HepG2 (cell line): Measurements from ENCODE around the gene PLXNC1. TPM values are rescaled to one million over a fixed set of nuclear protein-coding genes. Genes with fewer than 3 reads are reported as not detected.

Experiments
- ETS1 ChIP-seq: sonication (generic); formaldehyde crosslinking; IDR thresholded peaks from 2 replicates; pipeline ENCODE4 v1.4.0; 2020; ENCODE audit warnings: missing genetic modification reagents
- ETV6 ChIP-seq: sonication (generic); formaldehyde crosslinking; conservative IDR thresholded peaks from 2 replicates; pipeline ENCODE4 v1.4.0; 2020; ENCODE audit warnings: missing genetic modification reagents
- FOXP1 ChIP-seq, 2 experiments: fragments of 450-650 bp in 1 of 2; IDR thresholded peaks; 2 replicates each; pipeline ENCODE4 v1.6.1; 2017 to 2018; ENCODE audit warnings: antibody characterized with exemption in 1 of 2
- IKZF4 ChIP-seq: sonication (generic); formaldehyde crosslinking; IDR thresholded peaks from 2 replicates; pipeline ENCODE4 v1.5.1; 2020; ENCODE audit warnings: borderline replicate concordance, mild to moderate bottlenecking, low read depth, missing genetic modification reagents; ENCODE audit errors: not compliant biosample characterization
- JDP2 ChIP-seq: sonication (generic); formaldehyde crosslinking; IDR thresholded peaks from 2 replicates; pipeline ENCODE4 v1.8.1; 2022; ENCODE audit warnings: missing genetic modification reagents, borderline replicate concordance
- KLF12 ChIP-seq: sonication (generic); formaldehyde crosslinking; IDR thresholded peaks from 2 replicates; pipeline ENCODE4 v1.4.0; 2020; ENCODE audit warnings: missing genetic modification reagents, borderline replicate concordance
- KLF9 ChIP-seq: IDR thresholded peaks from 2 replicates; pipeline ENCODE4 v1.6.1; 2016; ENCODE audit warnings: low read depth
- MAF1 ChIP-seq: sonication (generic); formaldehyde crosslinking; IDR thresholded peaks from 2 replicates; pipeline ENCODE4 v1.5.0; 2020; ENCODE audit warnings: missing genetic modification reagents, borderline replicate concordance
- MAFG ChIP-seq: sonication (generic); formaldehyde crosslinking; IDR thresholded peaks from 2 replicates; pipeline ENCODE4 v1.5.1; 2020; ENCODE audit warnings: mild to moderate bottlenecking, missing genetic modification reagents
- NR2F2 ChIP-seq: IDR thresholded peaks from 2 replicates; pipeline ENCODE4 v1.6.1; 2012; ENCODE audit warnings: low read depth, inconsistent platforms, borderline replicate concordance
- PBX2 ChIP-seq: IDR thresholded peaks from 2 replicates; pipeline ENCODE4 v1.6.1; 2016; ENCODE audit warnings: control low read depth
- PHF8 ChIP-seq: sonication (generic); formaldehyde crosslinking; IDR thresholded peaks from 2 replicates; pipeline ENCODE4 v1.5.0; 2020; ENCODE audit warnings: missing genetic modification reagents
- POLR2G ChIP-seq: fragments of 200-400 bp; formaldehyde crosslinking; IDR thresholded peaks from 2 replicates; pipeline ENCODE4 v1.6.1; 2018; ENCODE audit warnings: mild to moderate bottlenecking, low read depth, low read length, moderate library complexity
- RCOR2 ChIP-seq: IDR thresholded peaks from 2 replicates; pipeline ENCODE4 v1.6.1; 2016; ENCODE audit warnings: missing biosample characterization, missing genetic modification reagents
- TAF15 ChIP-seq: fragments of 200-400 bp; formaldehyde crosslinking; IDR thresholded peaks from one replicate; pipeline ENCODE4 v1.6.1; 2018; ENCODE audit warnings: mild to moderate bottlenecking, low read depth, low read length; ENCODE audit not compliant: poor library complexity, severe bottlenecking
- TOPORS ChIP-seq: sonication (generic); formaldehyde crosslinking; IDR thresholded peaks from 2 replicates; pipeline ENCODE4 v1.8.0; 2023; ENCODE audit warnings: mild to moderate bottlenecking, missing genetic modification reagents
- ZBTB20 ChIP-seq: sonication (generic); formaldehyde crosslinking; IDR thresholded peaks from 2 replicates; pipeline ENCODE4 v1.8.1; 2023; ENCODE audit warnings: missing genetic modification reagents, low read depth, mild to moderate bottlenecking, borderline replicate concordance
- ZIK1 ChIP-seq: sonication (generic); formaldehyde crosslinking; IDR thresholded peaks from 2 replicates; pipeline ENCODE4 v1.5.0; 2020; ENCODE audit warnings: mild to moderate bottlenecking, low read depth, missing genetic modification reagents, borderline replicate concordance
- ZKSCAN1 ChIP-seq: fragments of 150-350 bp; IDR thresholded peaks from 2 replicates; pipeline ENCODE4 v1.6.1; 2014; ENCODE audit warnings: low read length
- ZNF20 ChIP-seq: sonication (generic); formaldehyde crosslinking; IDR thresholded peaks from 2 replicates; pipeline ENCODE4 v1.4.0; 2020; ENCODE audit warnings: mild to moderate bottlenecking, moderate library complexity, missing genetic modification reagents
- ZNF607 ChIP-seq: sonication (generic); formaldehyde crosslinking; IDR thresholded peaks from 2 replicates; pipeline ENCODE4 v1.5.1; 2020; ENCODE audit warnings: missing genetic modification reagents, mild to moderate bottlenecking, borderline replicate concordance
- ZNF614 ChIP-seq: IDR thresholded peaks from 2 replicates; pipeline ENCODE4 v1.6.1; 2018; ENCODE audit warnings: missing biosample characterization, missing genetic modification reagents, inconsistent platforms, borderline replicate concordance
- ZNF737 ChIP-seq: sonication (generic); formaldehyde crosslinking; IDR thresholded peaks from 2 replicates; pipeline ENCODE4 v1.5.0; 2020; ENCODE audit warnings: missing genetic modification reagents, mild to moderate bottlenecking, borderline replicate concordance
- ZNF776 ChIP-seq: sonication (generic); formaldehyde crosslinking; IDR thresholded peaks from 2 replicates; pipeline ENCODE4 v1.4.0; 2020; ENCODE audit warnings: mild to moderate bottlenecking, missing genetic modification reagents
- ZSCAN12 ChIP-seq: sonication (generic); formaldehyde crosslinking; IDR thresholded peaks from 2 replicates; pipeline ENCODE4 v1.9.0; 2021; ENCODE audit warnings: mild to moderate bottlenecking, missing genetic modification reagents
- polyA plus RNA-seq, 8 experiments: library from polyadenylated mRNA; depleted of rRNA in 3 of 8; stranded (reverse) in 7 of 8; unstranded in 1 of 8; fragments of >200 nt; fragmentation: Illumina TruSeq in 4 of 8; extraction: Trizol in 4 of 8; gene quantifications; 2 replicates each; pipeline versions ENCODE4 v1.2.1 to v1.2.3, GENCODE V29; 2011 to 2016; ENCODE audit warnings: low read depth in 4 of 8, missing spikeins in 1 of 8, mixed read lengths in 1 of 8; ENCODE audit not compliant: insufficient read depth in 1 of 8
- total RNA-seq, 5 experiments: library from RNA; depleted of rRNA; stranded (reverse); fragments of >200 nt; fragmentation: Illumina TruSeq; extraction: Trizol; gene quantifications; 2 replicates each; pipeline ENCODE4 v1.2.3, GENCODE V29; 2016; ENCODE audit warnings: low read depth in 1 of 5
- TF ChIP-seq, protein P1 (sequence below): IDR thresholded peaks from 2 replicates; pipeline ENCODE4 v1.6.1; 2016; ENCODE audit warnings: low read depth
- TF ChIP-seq, protein P2 (sequence below): sonication (generic); formaldehyde crosslinking; IDR thresholded peaks from 2 replicates; pipeline ENCODE4 v1.9.0; 2022; ENCODE audit warnings: missing genetic modification reagents, mild to moderate bottlenecking, borderline replicate concordance

The PLXNC1 gene
- total and polyA plus RNA-seq, 2 of the 13 experiments (the other 11 are each of a cell fraction or from before 2014, with no cell fraction given), result 6.6 to 11.2 TPM

GRCh38 chr12:94277426-94278000 lies 129.1 kb downstream of the PLXNC1 start (continued):
- TF ChIP-seq ZNF776 (CRISPR knock-in tag), result no peak
- TF ChIP-seq JDP2 (CRISPR knock-in tag), result no peak
- TF ChIP-seq ZKSCAN1, result no peak
- no peak for TF ChIP-seq ZIK1 (CRISPR knock-in tag)
- no peak for TF ChIP-seq KLF12 (CRISPR knock-in tag)
- peak; percentile 74 for TF ChIP-seq NR2F2
- TF ChIP-seq, protein P1, sequence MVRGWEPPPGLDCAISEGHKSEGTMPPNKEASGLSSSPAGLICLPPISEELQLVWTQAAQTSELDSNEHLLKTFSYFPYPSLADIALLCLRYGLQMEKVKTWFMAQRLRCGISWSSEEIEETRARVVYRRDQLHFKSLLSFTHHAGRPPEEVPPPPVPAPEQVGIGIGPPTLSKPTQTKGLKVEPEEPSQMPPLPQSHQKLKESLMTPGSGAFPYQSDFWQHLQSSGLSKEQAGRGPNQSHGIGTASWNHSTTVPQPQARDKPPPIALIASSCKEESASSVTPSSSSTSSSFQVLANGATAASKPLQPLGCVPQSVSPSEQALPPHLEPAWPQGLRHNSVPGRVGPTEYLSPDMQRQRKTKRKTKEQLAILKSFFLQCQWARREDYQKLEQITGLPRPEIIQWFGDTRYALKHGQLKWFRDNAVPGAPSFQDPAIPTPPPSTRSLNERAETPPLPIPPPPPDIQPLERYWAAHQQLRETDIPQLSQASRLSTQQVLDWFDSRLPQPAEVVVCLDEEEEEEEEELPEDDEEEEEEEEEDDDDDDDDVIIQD (CRISPR knock-in tag), result peak; percentile 51; the same call in 1 of the 2 replicates
- TF ChIP-seq ZBTB20, result no peak
- no peak for TF ChIP-seq ETS1
- no peak for TF ChIP-seq ZNF20 (CRISPR knock-in tag)
- TF ChIP-seq ZNF737 (CRISPR knock-in tag), result no peak
- no peak for TF ChIP-seq MAF1 (CRISPR knock-in tag)
- TF ChIP-seq IKZF4 (CRISPR knock-in tag), result no peak
- TF ChIP-seq, protein P2, sequence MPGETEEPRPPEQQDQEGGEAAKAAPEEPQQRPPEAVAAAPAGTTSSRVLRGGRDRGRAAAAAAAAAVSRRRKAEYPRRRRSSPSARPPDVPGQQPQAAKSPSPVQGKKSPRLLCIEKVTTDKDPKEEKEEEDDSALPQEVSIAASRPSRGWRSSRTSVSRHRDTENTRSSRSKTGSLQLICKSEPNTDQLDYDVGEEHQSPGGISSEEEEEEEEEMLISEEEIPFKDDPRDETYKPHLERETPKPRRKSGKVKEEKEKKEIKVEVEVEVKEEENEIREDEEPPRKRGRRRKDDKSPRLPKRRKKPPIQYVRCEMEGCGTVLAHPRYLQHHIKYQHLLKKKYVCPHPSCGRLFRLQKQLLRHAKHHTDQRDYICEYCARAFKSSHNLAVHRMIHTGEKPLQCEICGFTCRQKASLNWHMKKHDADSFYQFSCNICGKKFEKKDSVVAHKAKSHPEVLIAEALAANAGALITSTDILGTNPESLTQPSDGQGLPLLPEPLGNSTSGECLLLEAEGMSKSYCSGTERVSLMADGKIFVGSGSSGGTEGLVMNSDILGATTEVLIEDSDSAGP, result no peak
- no peak for TF ChIP-seq TAF15
- no peak for TF ChIP-seq KLF9 (CRISPR knock-in tag)
- no peak for TF ChIP-seq ZNF614 (CRISPR knock-in tag)
- TF ChIP-seq RCOR2 (CRISPR knock-in tag), result no peak
- no peak for TF ChIP-seq PHF8
- no peak for TF ChIP-seq ZSCAN12 (CRISPR knock-in tag)
- no peak for TF ChIP-seq POLR2G
- no peak for TF ChIP-seq MAFG (CRISPR knock-in tag)
- no peak for TF ChIP-seq ZNF607
- no peak for TF ChIP-seq ETV6 (CRISPR knock-in tag)
- no peak for TF ChIP-seq FOXP1 (IDR thresholded peaks at IDR 0.05)
- no peak for TF ChIP-seq FOXP1 (CRISPR knock-in tag; IDR thresholded peaks at IDR 0.05)
- no peak for TF ChIP-seq PBX2
- TF ChIP-seq TOPORS (CRISPR knock-in tag), result no peak
